GM21723 (cell line): ENCODE results near the gene GPC5.

Experiments used
- ATAC-seq: cut with Tn5 transposase; IDR thresholded peaks from one replicate; pipeline ENCODE4 v1.9.1; 2021; ENCODE audit warnings: mild to moderate bottlenecking, moderate library complexity; ENCODE audit not compliant: unreplicated experiment

GPC5 gene

DNA sequence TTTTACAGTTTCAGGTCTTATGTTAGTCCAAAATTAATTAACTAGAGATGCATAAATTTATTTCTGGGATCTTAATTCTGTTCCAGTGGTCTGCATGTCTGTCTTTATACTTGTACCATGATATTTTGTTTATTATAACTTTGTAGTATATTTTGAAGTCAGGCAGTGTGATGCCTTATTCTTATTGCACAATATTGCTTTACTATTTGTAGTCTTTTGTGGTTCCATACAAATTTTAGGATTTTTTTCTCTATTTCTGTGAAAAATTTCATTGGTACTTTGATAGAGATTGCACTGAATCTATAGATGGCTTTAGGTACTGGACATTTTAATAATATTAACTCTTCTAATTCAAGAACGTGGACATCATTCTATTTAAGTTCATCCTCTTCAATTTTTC, 304.0 kb downstream of the GPC5 start:
- no peak for ATAC-seq

DNA sequence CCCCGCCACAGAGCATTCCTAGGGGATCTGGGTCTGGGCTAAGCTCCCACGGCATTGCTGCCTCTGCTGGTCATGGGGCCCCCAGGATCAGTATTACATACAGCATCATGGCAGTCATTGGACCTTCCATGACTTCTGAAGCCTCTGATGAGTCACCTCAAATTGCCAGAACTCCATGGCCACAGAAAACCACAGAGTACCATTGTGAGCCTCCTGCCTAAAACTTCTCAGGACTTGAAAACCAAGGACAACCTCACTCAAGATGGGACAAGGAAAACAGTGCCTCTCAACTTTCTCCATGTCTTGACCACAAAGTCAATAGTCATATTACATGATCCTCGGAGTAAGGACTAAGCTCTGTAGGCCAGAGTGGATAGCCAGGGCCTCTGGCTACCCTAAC, 306.0 kb downstream of the GPC5 start:
- no peak for ATAC-seq

DNA sequence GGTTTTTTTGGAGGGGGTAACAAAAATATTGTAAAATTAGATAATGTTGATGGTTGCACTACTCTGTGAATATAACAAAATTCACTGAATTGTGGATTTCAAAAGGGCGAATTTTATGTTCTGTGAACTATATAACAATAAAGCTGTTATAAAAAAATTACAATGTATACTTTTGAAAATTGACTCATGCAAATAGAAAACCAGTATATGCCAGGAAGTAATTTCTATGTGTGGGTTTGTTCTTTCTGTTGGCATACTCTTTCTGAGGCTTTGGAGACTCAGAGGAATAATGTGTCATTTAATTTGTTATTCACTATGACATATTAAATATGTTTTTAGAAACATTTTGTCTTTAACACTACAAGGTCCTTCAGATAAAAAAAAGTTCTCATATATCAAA, 310.1 kb downstream of the GPC5 start:
- no peak for ATAC-seq

DNA sequence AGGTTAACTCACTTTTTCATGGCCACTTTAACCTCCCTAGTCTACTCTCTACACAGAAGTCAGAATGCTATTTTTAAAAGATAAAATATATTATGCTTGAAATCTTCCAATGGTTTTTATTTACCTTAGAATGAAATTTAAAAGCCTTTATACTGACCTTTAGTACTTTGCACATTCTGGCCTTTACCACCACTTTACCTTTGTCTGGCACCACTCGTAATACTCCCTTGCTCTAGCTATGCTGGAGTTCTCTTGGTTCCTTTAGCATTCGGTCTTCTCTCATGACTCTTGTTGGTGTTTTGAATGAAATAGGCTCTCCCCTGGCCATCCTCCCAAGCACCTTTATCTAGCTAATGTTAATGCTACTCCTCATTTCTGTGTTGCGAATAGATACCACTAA, 310.8 kb downstream of the GPC5 start:
- no peak for ATAC-seq

DNA sequence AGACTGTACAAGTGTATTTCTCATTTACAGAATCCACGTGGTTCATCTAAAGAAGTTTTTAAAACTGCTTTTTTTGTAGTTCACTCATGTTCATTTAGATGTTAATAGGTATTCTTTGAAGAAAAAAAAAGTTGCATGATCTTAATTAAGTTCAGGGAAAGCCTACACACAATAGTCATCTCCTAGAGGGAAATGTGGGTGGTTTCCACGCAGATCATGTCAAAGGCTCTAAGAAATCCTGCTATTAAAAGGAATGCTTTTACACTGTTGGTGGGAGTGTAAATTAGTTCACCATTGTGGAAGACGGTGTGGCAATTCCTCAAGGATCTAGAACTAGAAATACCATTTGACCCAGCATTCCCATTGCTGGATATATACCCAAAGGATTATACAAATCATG, 312.3 kb downstream of the GPC5 start:
- ATAC-seq: no peak

DNA sequence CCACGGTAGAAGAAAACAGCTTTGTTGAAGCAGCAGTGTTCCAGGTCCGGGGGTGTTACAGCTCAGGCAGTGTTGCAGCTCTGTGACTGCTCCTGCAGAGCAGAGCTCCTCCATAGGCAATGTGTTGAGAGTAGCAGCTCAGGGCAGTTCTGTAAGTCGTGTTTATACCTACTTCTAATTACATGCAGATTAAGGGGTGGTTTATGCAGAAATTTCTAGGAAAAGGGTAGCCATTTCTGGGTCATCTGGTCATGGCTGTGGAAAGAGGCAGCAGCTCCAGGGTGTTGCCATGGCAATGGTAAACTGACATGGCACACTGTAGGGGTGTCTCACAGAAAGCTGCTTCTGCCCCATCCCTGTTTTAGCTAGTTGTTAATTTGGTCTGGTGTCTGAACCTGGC, 316.4 kb downstream of the GPC5 start:
- no peak for ATAC-seq

- no peak for ATAC-seq
Observed at GRCh38 chr13:91716436-91717065, 318.1 kb downstream of the GPC5 start.

GRCh38 chr13:91719033-91719432, 320.6 kb downstream of the GPC5 start:
- no peak for ATAC-seq

DNA sequence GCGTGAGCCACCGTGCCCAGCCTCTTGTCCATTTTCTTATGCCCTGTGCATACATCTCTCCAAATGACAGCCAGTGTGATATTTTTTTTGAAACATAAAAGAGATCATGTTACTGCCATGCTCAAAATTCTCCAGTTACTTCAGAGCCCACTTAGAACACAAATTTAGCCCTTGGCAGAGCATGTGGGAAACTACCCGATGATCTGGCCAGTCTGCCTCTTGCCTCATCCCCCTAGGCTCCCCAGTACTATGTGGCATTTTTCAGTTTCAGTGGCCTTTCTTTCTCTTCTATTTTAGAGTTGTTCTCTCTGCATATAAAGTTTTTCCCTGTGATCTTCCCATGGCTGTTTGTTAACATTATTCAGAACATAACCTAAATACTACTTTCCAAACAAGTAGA, 323.0 kb downstream of the GPC5 start:
- no peak for ATAC-seq

DNA sequence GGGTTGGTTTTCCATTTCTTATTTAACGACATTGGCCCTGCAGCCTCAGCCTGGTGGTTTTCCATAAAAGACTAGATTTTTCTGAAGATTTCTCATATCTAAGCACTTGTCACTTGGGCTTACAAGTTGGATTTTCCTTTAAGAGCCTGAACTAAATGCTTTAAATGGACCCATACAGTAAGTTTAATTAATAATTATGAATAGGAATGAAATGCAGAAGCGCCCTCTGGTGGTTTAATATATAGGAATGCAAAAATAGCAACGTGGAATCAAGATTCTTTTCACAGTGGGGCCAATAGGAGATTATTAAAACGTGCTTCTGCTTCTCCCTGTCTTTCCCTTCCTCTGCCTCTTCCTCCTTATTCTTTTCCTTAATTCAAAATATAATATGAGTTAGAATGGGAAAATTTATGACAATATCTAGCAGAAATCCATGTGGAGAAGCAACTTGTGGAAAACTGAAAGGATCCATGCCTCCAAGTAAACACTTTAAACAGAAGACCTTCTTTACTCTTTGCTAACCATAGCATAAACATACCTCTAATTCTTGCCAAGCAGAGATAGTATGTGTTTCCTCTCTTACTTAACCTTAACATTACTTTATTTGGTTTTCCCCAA, 324.0 kb downstream of the GPC5 start:
- no peak for ATAC-seq

DNA sequence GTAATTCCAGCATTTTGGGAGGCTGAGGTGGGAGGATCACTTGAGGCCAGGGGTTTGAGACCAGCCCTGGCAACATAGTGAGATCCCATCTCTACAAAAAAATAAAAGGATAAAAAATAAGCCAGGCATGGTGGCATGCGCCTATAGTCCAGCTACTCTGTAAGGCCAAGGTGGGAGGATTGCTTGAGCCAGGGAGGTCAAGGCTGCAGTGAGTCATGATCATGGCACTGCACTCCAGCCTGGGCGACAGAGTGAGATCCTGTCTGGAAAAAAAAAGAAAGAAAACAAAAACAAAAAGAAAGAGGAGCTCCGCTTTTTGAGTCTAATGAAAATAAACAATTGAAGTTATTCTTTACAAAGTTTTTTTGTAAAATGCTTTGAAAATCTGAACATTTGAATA, 326.2 kb downstream of the GPC5 start:
- no peak for ATAC-seq

GRCh38 chr13:91725646-91726045, 327.2 kb downstream of the GPC5 start:
- ATAC-seq: no peak

DNA sequence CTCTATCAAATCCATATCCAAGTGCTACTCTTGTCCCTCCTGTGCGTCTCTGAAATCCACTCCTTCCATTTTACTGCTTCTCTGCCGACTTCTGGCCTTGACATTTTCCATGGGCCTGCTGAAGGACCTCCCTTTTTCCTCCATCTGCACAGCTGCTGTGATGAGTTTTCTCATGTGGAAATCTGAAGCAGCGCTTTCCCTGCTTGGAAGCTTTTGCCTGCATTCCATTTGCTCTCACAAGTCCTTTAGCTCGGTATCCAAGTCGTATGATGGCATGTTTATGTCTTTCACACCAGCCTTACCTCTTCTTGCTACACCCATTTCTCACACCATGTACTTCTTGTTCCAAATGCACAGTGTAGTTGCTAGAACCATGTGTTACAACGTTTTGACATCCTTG, 328.2 kb downstream of the GPC5 start:
- ATAC-seq: no peak

- ATAC-seq: no peak
Observed at GRCh38 chr13:91729859-91730258, 331.4 kb downstream of the GPC5 start.

DNA sequence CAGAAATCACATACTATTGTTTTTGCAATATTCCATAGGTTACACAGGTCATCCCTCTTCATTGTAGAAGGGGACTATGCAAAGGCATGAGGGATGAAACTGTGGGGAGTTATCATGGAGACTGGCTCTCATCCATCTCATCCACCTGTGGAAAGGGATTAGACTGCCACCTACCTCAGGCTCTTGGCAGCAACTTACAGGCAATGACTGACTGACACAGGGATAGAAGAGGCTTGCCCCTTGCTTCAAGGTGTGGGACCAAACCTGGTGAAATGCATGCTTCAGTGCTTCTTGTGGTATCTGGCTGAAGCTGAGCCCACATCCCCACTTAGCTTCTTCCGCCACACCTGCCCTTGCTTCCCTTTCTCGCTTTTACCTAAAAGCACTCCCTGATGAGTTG, 341.3 kb downstream of the GPC5 start:
- no peak for ATAC-seq

- ATAC-seq: no peak
Observed at GRCh38 chr13:91740756-91741155, 342.3 kb downstream of the GPC5 start.

DNA sequence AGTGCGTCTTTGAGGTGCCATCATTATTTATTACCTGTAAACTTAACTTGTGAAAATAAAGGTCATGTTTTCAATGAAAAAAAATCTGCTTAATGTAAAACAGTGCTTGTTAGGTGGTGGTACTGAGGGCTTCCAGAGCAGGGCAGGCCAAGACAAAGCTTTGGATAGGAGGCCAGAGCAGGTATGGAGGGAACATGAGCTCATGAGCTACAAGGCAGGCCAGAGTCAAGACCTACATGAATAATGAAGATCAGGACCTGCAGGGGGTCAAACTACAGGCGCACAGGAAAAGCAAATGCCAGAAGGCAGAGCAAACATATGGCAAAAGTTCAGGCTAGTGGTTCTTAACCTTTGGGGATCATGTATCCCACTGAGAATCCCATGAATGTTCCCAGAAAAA, 343.5 kb downstream of the GPC5 start:
- ATAC-seq: no peak

GRCh38 chr13:91744284-91744683, 345.9 kb downstream of the GPC5 start:
- ATAC-seq: no peak

- ATAC-seq: no peak
Observed at GRCh38 chr13:91745967-91746366, 347.5 kb downstream of the GPC5 start.

DNA sequence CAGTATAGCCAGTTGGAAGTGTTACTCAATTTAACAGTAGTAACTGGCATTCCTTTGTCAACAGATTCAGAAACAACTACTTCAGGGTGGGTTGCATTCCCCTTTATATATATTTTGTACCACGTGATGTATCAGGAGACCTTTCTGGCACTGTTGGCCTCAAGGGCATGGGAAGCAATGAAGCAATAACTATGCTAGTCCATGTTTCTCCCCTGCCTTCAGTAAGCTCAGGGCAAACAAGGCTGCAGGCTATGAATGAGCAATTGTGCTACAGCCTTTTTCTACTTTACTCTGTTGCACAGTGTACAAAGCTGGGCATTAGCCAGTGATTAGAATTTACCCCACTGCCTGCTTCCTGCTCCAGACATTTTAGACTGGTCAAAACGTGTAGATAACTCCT, 348.8 kb downstream of the GPC5 start:
- no peak for ATAC-seq

GRCh38 chr13:91748416-91749089, 350.1 kb downstream of the GPC5 start:
- no peak for ATAC-seq

DNA sequence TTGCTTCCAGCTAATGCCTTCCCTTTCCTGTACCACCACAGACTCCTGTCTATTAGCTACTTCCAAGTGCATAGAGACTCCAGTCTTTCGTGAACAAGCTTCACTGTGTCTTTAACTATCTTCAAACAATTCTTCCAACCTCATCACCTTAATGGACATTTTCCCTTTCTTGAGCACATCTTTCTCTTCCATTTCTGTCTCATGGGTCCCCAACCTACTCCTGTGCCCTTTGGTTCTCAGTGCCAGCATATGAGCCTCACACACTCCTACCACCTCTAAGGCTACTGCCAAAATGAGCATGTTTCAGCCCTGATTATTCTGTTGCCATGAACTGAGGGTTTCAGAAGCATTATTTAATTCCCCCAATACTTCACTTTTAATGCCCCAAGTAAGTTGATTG, 360.3 kb downstream of the GPC5 start:
- ATAC-seq: no peak

DNA sequence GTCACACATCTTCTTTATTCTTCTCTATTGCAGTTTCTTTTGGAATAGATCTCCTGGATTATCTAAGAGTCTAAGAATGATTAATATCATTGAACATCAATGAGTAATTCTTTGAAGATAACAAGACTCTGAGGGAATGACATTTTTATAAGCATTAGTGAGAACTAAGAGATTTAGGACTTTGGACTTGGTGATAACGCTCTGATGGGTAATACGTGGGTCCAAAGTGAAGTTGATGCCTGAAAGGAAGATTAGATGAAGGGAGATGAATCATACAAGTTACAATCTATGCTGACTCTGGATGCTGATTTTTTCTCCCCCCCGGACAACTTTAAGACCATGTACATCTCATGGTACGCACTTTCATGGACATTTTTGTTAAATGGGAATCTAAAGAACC, 364.5 kb downstream of the GPC5 start:
- ATAC-seq: no peak
